ENCODE measurements around the gene SAFB.

DNA sequence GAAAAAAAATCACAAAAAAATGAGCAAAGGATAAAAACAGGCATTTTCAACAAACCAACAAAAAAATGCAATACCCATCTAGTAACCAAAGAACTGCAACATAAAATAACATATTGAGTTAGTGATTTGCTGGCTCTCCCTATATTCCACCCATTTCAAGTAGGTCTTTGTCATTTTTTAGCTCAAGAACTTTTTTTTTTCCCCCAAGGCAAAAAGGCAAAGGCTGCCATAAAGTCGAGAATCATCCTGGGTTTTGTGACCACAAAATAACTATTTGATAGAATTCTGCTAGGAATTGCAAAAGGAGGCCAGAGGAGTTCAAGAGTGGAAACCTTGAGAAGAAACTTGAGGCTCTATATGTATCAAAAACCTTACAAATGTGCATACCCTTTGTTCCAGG is 5.8 kb upstream of the SAFB start:
- TF ChIP-seq, protein P1, sequence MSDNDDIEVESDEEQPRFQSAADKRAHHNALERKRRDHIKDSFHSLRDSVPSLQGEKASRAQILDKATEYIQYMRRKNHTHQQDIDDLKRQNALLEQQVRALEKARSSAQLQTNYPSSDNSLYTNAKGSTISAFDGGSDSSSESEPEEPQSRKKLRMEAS (IDR thresholded peaks at IDR 0.05): no peak
- TF ChIP-seq EP300 (IDR thresholded peaks at IDR 0.05): no peak
- no peak for TF ChIP-seq CBX8 (IDR thresholded peaks at IDR 0.05)
- no peak for TF ChIP-seq HOXA7 (CRISPR knock-in tag; IDR thresholded peaks at IDR 0.05)
- TF ChIP-seq, protein P2, sequence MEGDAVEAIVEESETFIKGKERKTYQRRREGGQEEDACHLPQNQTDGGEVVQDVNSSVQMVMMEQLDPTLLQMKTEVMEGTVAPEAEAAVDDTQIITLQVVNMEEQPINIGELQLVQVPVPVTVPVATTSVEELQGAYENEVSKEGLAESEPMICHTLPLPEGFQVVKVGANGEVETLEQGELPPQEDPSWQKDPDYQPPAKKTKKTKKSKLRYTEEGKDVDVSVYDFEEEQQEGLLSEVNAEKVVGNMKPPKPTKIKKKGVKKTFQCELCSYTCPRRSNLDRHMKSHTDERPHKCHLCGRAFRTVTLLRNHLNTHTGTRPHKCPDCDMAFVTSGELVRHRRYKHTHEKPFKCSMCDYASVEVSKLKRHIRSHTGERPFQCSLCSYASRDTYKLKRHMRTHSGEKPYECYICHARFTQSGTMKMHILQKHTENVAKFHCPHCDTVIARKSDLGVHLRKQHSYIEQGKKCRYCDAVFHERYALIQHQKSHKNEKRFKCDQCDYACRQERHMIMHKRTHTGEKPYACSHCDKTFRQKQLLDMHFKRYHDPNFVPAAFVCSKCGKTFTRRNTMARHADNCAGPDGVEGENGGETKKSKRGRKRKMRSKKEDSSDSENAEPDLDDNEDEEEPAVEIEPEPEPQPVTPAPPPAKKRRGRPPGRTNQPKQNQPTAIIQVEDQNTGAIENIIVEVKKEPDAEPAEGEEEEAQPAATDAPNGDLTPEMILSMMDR (IDR thresholded peaks at IDR 0.05): no peak
- TF ChIP-seq POLR2A (IDR thresholded peaks at IDR 0.05; ENCODE audit: low read length): no peak
- no peak for TF ChIP-seq RCOR1 (IDR thresholded peaks at IDR 0.05; ENCODE audit: low read depth, low read length)
- TF ChIP-seq FOSL2 (IDR thresholded peaks at IDR 0.05): no peak
- TF ChIP-seq FOSL2 (CRISPR knock-in tag; IDR thresholded peaks at IDR 0.05): no peak
- TF ChIP-seq FOSB (CRISPR knock-in tag; IDR thresholded peaks at IDR 0.05): no peak
- TF ChIP-seq, protein P3, sequence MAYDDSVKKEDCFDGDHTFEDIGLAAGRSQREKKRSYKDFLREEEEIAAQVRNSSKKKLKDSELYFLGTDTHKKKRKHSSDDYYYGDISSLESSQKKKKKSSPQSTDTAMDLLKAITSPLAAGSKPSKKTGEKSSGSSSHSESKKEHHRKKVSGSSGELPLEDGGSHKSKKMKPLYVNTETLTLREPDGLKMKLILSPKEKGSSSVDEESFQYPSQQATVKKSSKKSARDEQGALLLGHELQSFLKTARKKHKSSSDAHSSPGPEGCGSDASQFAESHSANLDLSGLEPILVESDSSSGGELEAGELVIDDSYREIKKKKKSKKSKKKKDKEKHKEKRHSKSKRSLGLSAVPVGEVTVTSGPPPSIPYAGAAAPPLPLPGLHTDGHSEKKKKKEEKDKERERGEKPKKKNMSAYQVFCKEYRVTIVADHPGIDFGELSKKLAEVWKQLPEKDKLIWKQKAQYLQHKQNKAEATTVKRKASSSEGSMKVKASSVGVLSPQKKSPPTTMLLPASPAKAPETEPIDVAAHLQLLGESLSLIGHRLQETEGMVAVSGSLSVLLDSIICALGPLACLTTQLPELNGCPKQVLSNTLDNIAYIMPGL (CRISPR knock-in tag; IDR thresholded peaks at IDR 0.05; ENCODE audit: borderline replicate concordance): no peak
- no peak for TF ChIP-seq HEYL (CRISPR knock-in tag; IDR thresholded peaks at IDR 0.05)
- TF ChIP-seq, protein P4, sequence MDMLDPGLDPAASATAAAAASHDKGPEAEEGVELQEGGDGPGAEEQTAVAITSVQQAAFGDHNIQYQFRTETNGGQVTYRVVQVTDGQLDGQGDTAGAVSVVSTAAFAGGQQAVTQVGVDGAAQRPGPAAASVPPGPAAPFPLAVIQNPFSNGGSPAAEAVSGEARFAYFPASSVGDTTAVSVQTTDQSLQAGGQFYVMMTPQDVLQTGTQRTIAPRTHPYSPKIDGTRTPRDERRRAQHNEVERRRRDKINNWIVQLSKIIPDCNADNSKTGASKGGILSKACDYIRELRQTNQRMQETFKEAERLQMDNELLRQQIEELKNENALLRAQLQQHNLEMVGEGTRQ (IDR thresholded peaks at IDR 0.05): no peak
